SK-N-SH treated with all-trans-retinoic acid at 6 μM for 48 hours (cell line): Measurements from ENCODE around the gene SLMAP.

ENCODE experiments used
- ATAC-seq: fragments of 200-7000 bp; cut with Tn5 transposase; 3 replicates; pipeline ENCODE4 v1.9.1; 2020; ENCODE audit warnings: mild to moderate bottlenecking, moderate library complexity
- ARNTL ChIP-seq: fragments of 450-650 bp; formaldehyde crosslinking; IDR thresholded peaks from 2 replicates; pipeline ENCODE4 v1.5.0; 2020; ENCODE audit warnings: low read depth, mild to moderate bottlenecking, moderate library complexity, borderline replicate concordance
- BACH2 ChIP-seq: fragments of 250-450 bp; sonication (Bioruptor Pico); IDR thresholded peaks from 2 replicates; pipeline ENCODE4 v1.9.0; 2021; ENCODE audit warnings: mild to moderate bottlenecking, borderline replicate concordance
- CSDC2 ChIP-seq: fragments of 250-450 bp; sonication (Bioruptor Pico); IDR thresholded peaks from 2 replicates; pipeline ENCODE4 v1.5.0; 2020; ENCODE audit warnings: mild to moderate bottlenecking, moderate library complexity
- ESRRG ChIP-seq: fragments of 250-450 bp; sonication (Bioruptor Pico); IDR thresholded peaks from 2 replicates; pipeline ENCODE4 v1.6.1; 2021; ENCODE audit warnings: mild to moderate bottlenecking
- GLIS3 ChIP-seq: fragments of 250-450 bp; sonication (Bioruptor Pico); IDR thresholded peaks from 2 replicates; pipeline ENCODE4 v1.5.0; 2020; ENCODE audit warnings: mild to moderate bottlenecking, moderate library complexity
- ISL1 ChIP-seq: fragments of 250-450 bp; sonication (Bioruptor Pico); IDR thresholded peaks from 2 replicates; pipeline ENCODE4 v2.1.2; 2022; ENCODE audit warnings: mild to moderate bottlenecking, moderate library complexity
- OSR1 ChIP-seq: fragments of 250-450 bp; sonication (Bioruptor Pico); IDR thresholded peaks from 2 replicates; pipeline ENCODE4 v1.8.0; 2022; ENCODE audit warnings: moderate library complexity, mild to moderate bottlenecking, inconsistent platforms
- PPARA ChIP-seq: fragments of 250-450 bp; sonication (Bioruptor Pico); IDR thresholded peaks from 2 replicates; pipeline ENCODE4 v1.5.0; 2020; ENCODE audit warnings: mild to moderate bottlenecking, borderline replicate concordance
- RARB ChIP-seq: fragments of 250-450 bp; sonication (Bioruptor Pico); IDR thresholded peaks from 2 replicates; pipeline ENCODE4 v1.8.0; 2021; ENCODE audit warnings: mild to moderate bottlenecking, moderate library complexity
- SNAI2 ChIP-seq: fragments of 250-450 bp; sonication (Bioruptor Pico); IDR thresholded peaks from 2 replicates; pipeline ENCODE4 v1.5.0; 2020; ENCODE audit warnings: mild to moderate bottlenecking, moderate library complexity
- TCF4 ChIP-seq: fragments of 250-450 bp; sonication (Bioruptor Pico); IDR thresholded peaks from 2 replicates; pipeline ENCODE4 v1.8.0; 2021; ENCODE audit warnings: mild to moderate bottlenecking, moderate library complexity, borderline replicate concordance
- TOX ChIP-seq: fragments of 250-450 bp; sonication (Bioruptor Pico); IDR thresholded peaks from 2 replicates; pipeline ENCODE4 v1.8.0; 2021; ENCODE audit warnings: mild to moderate bottlenecking, moderate library complexity, borderline replicate concordance
- ZC3H10 ChIP-seq: fragments of 250-450 bp; sonication (Bioruptor Pico); IDR thresholded peaks from 2 replicates; pipeline ENCODE4 v1.5.1; 2021; ENCODE audit warnings: mild to moderate bottlenecking, moderate library complexity
- ZFP3 ChIP-seq: fragments of 250-450 bp; sonication (Bioruptor Pico); IDR thresholded peaks from 2 replicates; pipeline ENCODE4 v1.5.0; 2020; ENCODE audit warnings: mild to moderate bottlenecking, moderate library complexity
- ZFP30 ChIP-seq: fragments of 450-650 bp; formaldehyde crosslinking; IDR thresholded peaks from 2 replicates; pipeline ENCODE4 v1.5.0; 2022; ENCODE audit warnings: mild to moderate bottlenecking, moderate library complexity
- ZNF565 ChIP-seq: fragments of 450-650 bp; formaldehyde crosslinking; conservative IDR thresholded peaks from 2 replicates; pipeline ENCODE4 v1.5.0; 2020; ENCODE audit warnings: low read depth, mild to moderate bottlenecking, moderate library complexity
- ZNF70 ChIP-seq: fragments of 450-650 bp; formaldehyde crosslinking; IDR thresholded peaks from 2 replicates; pipeline ENCODE4 v1.5.0; 2020; ENCODE audit warnings: mild to moderate bottlenecking, moderate library complexity
- ZNF8 ChIP-seq: fragments of 450-650 bp; formaldehyde crosslinking; IDR thresholded peaks from 2 replicates; pipeline ENCODE4 v1.5.0; 2020; ENCODE audit warnings: mild to moderate bottlenecking, moderate library complexity
- TF ChIP-seq, protein P1 (sequence below): fragments of 250-450 bp; sonication (Bioruptor Pico); IDR thresholded peaks from 2 replicates; pipeline ENCODE4 v1.8.0; 2021; ENCODE audit warnings: low read depth, mild to moderate bottlenecking, moderate library complexity, borderline replicate concordance
- TF ChIP-seq, protein P2 (sequence below): fragments of 250-450 bp; sonication (Bioruptor Pico); IDR thresholded peaks from 2 replicates; pipeline ENCODE4 v1.5.0; 2020; ENCODE audit warnings: mild to moderate bottlenecking, moderate library complexity
- TF ChIP-seq, protein P3 (sequence below): fragments of 250-450 bp; sonication (Bioruptor Pico); IDR thresholded peaks from 2 replicates; pipeline ENCODE4 v1.5.1; 2021; ENCODE audit warnings: mild to moderate bottlenecking, moderate library complexity
- TF ChIP-seq, protein P4 (sequence below): fragments of 250-450 bp; sonication (Bioruptor Pico); IDR thresholded peaks from 2 replicates; pipeline ENCODE4 v1.5.1; 2020; ENCODE audit warnings: low read depth, mild to moderate bottlenecking, moderate library complexity

Gene SLMAP

DNA sequence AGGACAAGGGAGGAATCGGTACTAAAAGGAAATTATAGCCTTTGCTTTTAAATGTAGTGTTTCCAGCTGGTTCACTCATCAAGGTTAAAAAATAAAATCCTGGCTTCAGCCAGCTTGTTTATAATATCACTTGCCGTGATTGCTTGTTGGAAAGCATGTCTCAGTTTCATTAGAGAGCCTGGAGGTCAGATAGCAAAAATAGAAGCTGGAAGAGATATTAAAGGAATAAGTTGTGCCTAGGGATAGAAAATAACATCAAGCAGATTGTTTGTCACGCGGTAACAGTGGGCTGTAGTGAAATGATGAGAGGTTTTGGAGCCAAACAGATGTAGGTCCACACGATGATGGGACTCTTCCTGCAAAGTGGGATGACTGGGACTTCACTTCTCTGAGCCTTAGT is 17.7 kb upstream of the SLMAP start:
- no peak for ATAC-seq
- TF ChIP-seq PPARA (CRISPR knock-in tag) = no peak
- TF ChIP-seq CSDC2 (CRISPR knock-in tag) = no peak
- TF ChIP-seq ESRRG (CRISPR knock-in tag) = no peak
- TF ChIP-seq, protein P1, sequence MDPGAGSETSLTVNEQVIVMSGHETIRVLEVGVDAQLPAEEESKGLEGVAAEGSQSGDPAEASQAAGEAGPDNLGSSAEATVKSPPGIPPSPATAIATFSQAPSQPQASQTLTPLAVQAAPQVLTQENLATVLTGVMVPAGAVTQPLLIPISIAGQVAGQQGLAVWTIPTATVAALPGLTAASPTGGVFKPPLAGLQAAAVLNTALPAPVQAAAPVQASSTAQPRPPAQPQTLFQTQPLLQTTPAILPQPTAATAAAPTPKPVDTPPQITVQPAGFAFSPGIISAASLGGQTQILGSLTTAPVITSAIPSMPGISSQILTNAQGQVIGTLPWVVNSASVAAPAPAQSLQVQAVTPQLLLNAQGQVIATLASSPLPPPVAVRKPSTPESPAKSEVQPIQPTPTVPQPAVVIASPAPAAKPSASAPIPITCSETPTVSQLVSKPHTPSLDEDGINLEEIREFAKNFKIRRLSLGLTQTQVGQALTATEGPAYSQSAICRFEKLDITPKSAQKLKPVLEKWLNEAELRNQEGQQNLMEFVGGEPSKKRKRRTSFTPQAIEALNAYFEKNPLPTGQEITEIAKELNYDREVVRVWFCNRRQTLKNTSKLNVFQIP (CRISPR knock-in tag) = no peak
- TF ChIP-seq, protein P2, sequence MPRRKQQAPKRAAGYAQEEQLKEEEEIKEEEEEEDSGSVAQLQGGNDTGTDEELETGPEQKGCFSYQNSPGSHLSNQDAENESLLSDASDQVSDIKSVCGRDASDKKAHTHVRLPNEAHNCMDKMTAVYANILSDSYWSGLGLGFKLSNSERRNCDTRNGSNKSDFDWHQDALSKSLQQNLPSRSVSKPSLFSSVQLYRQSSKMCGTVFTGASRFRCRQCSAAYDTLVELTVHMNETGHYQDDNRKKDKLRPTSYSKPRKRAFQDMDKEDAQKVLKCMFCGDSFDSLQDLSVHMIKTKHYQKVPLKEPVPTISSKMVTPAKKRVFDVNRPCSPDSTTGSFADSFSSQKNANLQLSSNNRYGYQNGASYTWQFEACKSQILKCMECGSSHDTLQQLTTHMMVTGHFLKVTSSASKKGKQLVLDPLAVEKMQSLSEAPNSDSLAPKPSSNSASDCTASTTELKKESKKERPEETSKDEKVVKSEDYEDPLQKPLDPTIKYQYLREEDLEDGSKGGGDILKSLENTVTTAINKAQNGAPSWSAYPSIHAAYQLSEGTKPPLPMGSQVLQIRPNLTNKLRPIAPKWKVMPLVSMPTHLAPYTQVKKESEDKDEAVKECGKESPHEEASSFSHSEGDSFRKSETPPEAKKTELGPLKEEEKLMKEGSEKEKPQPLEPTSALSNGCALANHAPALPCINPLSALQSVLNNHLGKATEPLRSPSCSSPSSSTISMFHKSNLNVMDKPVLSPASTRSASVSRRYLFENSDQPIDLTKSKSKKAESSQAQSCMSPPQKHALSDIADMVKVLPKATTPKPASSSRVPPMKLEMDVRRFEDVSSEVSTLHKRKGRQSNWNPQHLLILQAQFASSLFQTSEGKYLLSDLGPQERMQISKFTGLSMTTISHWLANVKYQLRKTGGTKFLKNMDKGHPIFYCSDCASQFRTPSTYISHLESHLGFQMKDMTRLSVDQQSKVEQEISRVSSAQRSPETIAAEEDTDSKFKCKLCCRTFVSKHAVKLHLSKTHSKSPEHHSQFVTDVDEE = no peak
- TF ChIP-seq RARB (CRISPR knock-in tag) = no peak
- TF ChIP-seq ZC3H10 = no peak
- TF ChIP-seq, protein P3, sequence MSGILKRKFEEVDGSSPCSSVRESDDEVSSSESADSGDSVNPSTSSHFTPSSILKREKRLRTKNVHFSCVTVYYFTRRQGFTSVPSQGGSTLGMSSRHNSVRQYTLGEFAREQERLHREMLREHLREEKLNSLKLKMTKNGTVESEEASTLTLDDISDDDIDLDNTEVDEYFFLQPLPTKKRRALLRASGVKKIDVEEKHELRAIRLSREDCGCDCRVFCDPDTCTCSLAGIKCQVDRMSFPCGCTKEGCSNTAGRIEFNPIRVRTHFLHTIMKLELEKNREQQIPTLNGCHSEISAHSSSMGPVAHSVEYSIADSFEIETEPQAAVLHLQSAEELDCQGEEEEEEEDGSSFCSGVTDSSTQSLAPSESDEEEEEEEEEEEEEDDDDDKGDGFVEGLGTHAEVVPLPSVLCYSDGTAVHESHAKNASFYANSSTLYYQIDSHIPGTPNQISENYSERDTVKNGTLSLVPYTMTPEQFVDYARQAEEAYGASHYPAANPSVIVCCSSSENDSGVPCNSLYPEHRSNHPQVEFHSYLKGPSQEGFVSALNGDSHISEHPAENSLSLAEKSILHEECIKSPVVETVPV (CRISPR knock-in tag) = no peak
- no peak for TF ChIP-seq ZNF70 (CRISPR knock-in tag)
- TF ChIP-seq ZNF8 (CRISPR knock-in tag) = no peak
- TF ChIP-seq ISL1 = no peak
- TF ChIP-seq OSR1 (CRISPR knock-in tag) = no peak
- TF ChIP-seq ARNTL (CRISPR knock-in tag) = no peak
- no peak for TF ChIP-seq ZNF565
- TF ChIP-seq TCF4 = no peak
- TF ChIP-seq, protein P4, sequence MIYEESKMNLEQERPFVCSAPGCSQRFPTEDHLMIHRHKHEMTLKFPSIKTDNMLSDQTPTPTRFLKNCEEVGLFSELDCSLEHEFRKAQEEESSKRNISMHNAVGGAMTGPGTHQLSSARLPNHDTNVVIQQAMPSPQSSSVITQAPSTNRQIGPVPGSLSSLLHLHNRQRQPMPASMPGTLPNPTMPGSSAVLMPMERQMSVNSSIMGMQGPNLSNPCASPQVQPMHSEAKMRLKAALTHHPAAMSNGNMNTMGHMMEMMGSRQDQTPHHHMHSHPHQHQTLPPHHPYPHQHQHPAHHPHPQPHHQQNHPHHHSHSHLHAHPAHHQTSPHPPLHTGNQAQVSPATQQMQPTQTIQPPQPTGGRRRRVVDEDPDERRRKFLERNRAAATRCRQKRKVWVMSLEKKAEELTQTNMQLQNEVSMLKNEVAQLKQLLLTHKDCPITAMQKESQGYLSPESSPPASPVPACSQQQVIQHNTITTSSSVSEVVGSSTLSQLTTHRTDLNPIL (CRISPR knock-in tag) = no peak
- TF ChIP-seq ZFP3 = no peak

DNA sequence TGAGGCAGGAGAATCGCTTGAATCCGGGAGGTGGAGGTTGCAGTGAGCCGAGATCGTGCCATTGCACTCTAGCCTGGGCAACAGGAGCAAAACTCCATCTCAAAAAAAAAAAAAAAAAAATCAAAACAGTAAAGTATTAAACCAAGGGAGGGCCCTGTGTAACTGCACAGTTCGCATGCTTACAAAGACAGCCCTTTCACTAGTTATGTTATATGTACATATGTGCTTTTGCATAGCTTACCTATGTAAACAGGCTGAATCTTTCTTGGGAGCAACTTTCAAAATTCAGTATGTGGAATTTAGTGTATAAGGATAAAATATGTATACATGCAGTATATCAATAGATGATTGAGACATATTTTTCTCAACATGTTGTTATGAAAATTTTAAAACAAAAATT is 16.1 kb upstream of the SLMAP start:
- ATAC-seq = no peak
- TF ChIP-seq, protein P3 (CRISPR knock-in tag) = no peak
- TF ChIP-seq ZNF8 (CRISPR knock-in tag) = no peak
- no peak for TF ChIP-seq ZFP30 (CRISPR knock-in tag)
- TF ChIP-seq ZFP3 = no peak
- TF ChIP-seq BACH2 = no peak
- no peak for TF ChIP-seq TCF4
- no peak for TF ChIP-seq ZNF565
- no peak for TF ChIP-seq ESRRG (CRISPR knock-in tag)
- no peak for TF ChIP-seq PPARA (CRISPR knock-in tag)
- no peak for TF ChIP-seq RARB (CRISPR knock-in tag)
- TF ChIP-seq TOX (CRISPR knock-in tag) = no peak
- TF ChIP-seq, protein P2 = no peak
- TF ChIP-seq GLIS3 (CRISPR knock-in tag) = no peak
- no peak for TF ChIP-seq CSDC2 (CRISPR knock-in tag)
- TF ChIP-seq ARNTL (CRISPR knock-in tag) = no peak
- TF ChIP-seq, protein P1 (CRISPR knock-in tag) = no peak
- TF ChIP-seq OSR1 (CRISPR knock-in tag) = no peak
- no peak for TF ChIP-seq SNAI2 (CRISPR knock-in tag)
